CD4-positive, alpha-beta T cell (primary cell): ENCODE data around the gene PXDN. TPM values are rescaled to one million over a fixed set of nuclear protein-coding genes. Genes with fewer than 3 reads are reported as not detected.

ENCODE experiments used
- ATAC-seq: fragments of 200-7000 bp; cut with Tn5 transposase; one replicate; pipeline ENCODE4 v1.10.0; 2022; ENCODE audit warnings: mild to moderate bottlenecking; ENCODE audit not compliant: poor library complexity
- CTCF ChIA-PET: fragments of 350-600 bp; sonication (Branson Sonifier 250); formaldehyde crosslinking; loops from one replicate; lab custom pipeline; 2021; ENCODE audit warnings: antibody characterized with exemption, inconsistent platforms; lab: Charles Lee
- POLR2A ChIA-PET: fragments of 350-600 bp; sonication (Branson Sonifier 250); formaldehyde crosslinking; loops from one replicate; lab custom pipeline; 2021; ENCODE audit warnings: antibody characterized with exemption, inconsistent platforms; lab: Charles Lee
- DNase-seq, 14 experiments: peaks; one replicate each; pipeline ENCODE4 v3.0.0-alpha.2; 2013 to 2020; ENCODE audit warnings: mixed read lengths in 2 of 14
- H3K27ac ChIP-seq, 2 donors: one replicate each; pipeline versions ENCODE4 v1.5.1 to v1.7.0; 2013; ENCODE audit warnings: low read length in 2 of 2, low read depth in 1 of 2, mild to moderate bottlenecking in 1 of 2
- H3K27me3 ChIP-seq, 2 experiments: 1 replicate in 1 of 2; 2 replicates in 1 of 2; pipeline versions ENCODE4 v1.6.1 to v1.7.0; 2013; ENCODE audit warnings: low read length in 2 of 2, control low read depth in 1 of 2, mild to moderate bottlenecking in 1 of 2, moderate library complexity in 1 of 2; ENCODE audit not compliant: insufficient read depth in 2 of 2, control insufficient read depth in 1 of 2
- H3K36me3 ChIP-seq: one replicate; pipeline ENCODE4 v1.6.1; 2013; ENCODE audit warnings: low read length, control low read depth; ENCODE audit not compliant: insufficient read depth
- H3K4me1 ChIP-seq: one replicate; pipeline ENCODE4 v1.6.1; 2013; ENCODE audit warnings: low read length, control low read depth; ENCODE audit not compliant: insufficient read depth
- H3K4me3 ChIP-seq: one replicate; pipeline ENCODE4 v1.5.1; 2013; ENCODE audit warnings: mild to moderate bottlenecking, low read length, moderate library complexity
- H3K9me3 ChIP-seq, 2 experiments: 1 replicate in 1 of 2; 2 replicates in 1 of 2; pipeline versions ENCODE4 v1.6.1 to v1.7.0; 2013; ENCODE audit warnings: low read length in 2 of 2, mild to moderate bottlenecking in 2 of 2, control low read depth in 1 of 2, moderate library complexity in 1 of 2; ENCODE audit not compliant: control insufficient read depth in 1 of 2, insufficient read depth in 1 of 2
- H3K27ac Mint-ChIP-seq: one replicate; pipeline ENCODE4 v1.8.0; 2020; ENCODE audit warnings: mixed read lengths
- H3K27me3 Mint-ChIP-seq: one replicate; pipeline ENCODE4 v1.8.0; 2021; ENCODE audit warnings: mixed read lengths
- H3K36me3 Mint-ChIP-seq: one replicate; pipeline ENCODE4 v1.8.0; 2021; ENCODE audit warnings: low read depth, mixed read lengths
- H3K4me1 Mint-ChIP-seq: one replicate; pipeline ENCODE4 v1.8.0; 2021; ENCODE audit warnings: low read depth, mixed read lengths
- H3K4me3 Mint-ChIP-seq: one replicate; pipeline ENCODE4 v1.8.0; 2020; ENCODE audit warnings: mild to moderate bottlenecking, mixed read lengths
- H3K9me3 Mint-ChIP-seq: one replicate; pipeline ENCODE4 v1.8.0; 2020; ENCODE audit warnings: mixed read lengths
- CTCF ChIP-seq: fragments of 200-600 bp; IDR thresholded peaks from one replicate; pipeline ENCODE4 v1.8.0; 2022; ENCODE audit warnings: antibody characterized with exemption, mild to moderate bottlenecking
- intact Hi-C, 2 experiments: fragments of 100-400 bp; cut with DNase I in 1 of 2; cut with micrococcal nuclease in 1 of 2; formaldehyde crosslinking; loops; one replicate each; pipeline versions ENCODE4 v1.15.1 to v1.9.0; 2023 to 2025; cut with DNase I, micrococcal nuclease
- total RNA-seq, 174 experiments: library from RNA in 2 of 174; stranded (reverse) in 2 of 174; gene quantifications; one replicate each; pipeline ENCODE4 v1.2.3 and lab custom pipeline; 2021 to 2026

The PXDN gene
- total RNA-seq, 2 experiments from 2014 or later, result 0.47 to 0.84 TPM

GRCh38 chr2:1632002-1632348 lies 112.3 kb downstream of the PXDN start:
- DNase-seq, result no peak
- H3K4me1 ChIP-seq, result no peaks in the 10 kb centered on the region
- Mint-ChIP-seq H3K9me3 (no peaks in the 10 kb centered on the region), H3K27me3 (no peaks in the 10 kb centered on the region), H3K4me1 (no peaks in the 10 kb centered on the region), H3K27ac (no peak overlapping the region), H3K4me3 (no peak overlapping the region), H3K36me3 (no peaks in the 10 kb centered on the region)
- H3K4me3 ChIP-seq, result no peak overlapping the region
- H3K36me3 ChIP-seq, result no peaks in the 10 kb centered on the region
- H3K27me3 ChIP-seq, result no peaks in the 10 kb centered on the region
- POLR2A ChIA-PET, result no interaction called here
- no peak for TF ChIP-seq CTCF
- CTCF ChIA-PET, result no interaction called here
- ATAC-seq, result no peak
- peaks cover 0 to 5% of the 10 kb centered on the region in 2 experiments for H3K9me3 ChIP-seq
- H3K27ac ChIP-seq, result no peak overlapping the region
- intact Hi-C loops, result no loop called here

GRCh38 chr2:1631292-1632001 lies 112.9 kb downstream of the PXDN start:
- no peak overlapping the region for H3K27ac Mint-ChIP-seq
- intact Hi-C loops, result no loop called here

GRCh38 chr2:1628893-1629292 lies 115.4 kb downstream of the PXDN start:
- POLR2A ChIA-PET, result no interaction called here
- Mint-ChIP-seq H3K4me1 (no peaks in the 10 kb centered on the region), H3K27ac (no peak overlapping the region)

More at GRCh38 chr2:1631292-1632001, 112.9 kb downstream of the PXDN start:
- Mint-ChIP-seq H3K4me3 (no peak overlapping the region), H3K36me3 (no peaks in the 10 kb centered on the region), H3K27me3 (no peaks in the 10 kb centered on the region), H3K9me3 (no peaks in the 10 kb centered on the region), H3K4me1 (no peaks in the 10 kb centered on the region)
- no peak for TF ChIP-seq CTCF
- Histone ChIP-seq H3K4me3 (no peak overlapping the region), H3K27me3 (no peaks in the 10 kb centered on the region), H3K4me1 (no peaks in the 10 kb centered on the region), H3K36me3 (no peaks in the 10 kb centered on the region), H3K9me3 (peaks cover 0 to 5% of the 10 kb centered on the region in 2 experiments), H3K27ac (no peak overlapping the region)
- POLR2A ChIA-PET, result no interaction called here
- no peak for ATAC-seq
- DNase-seq, result no peak
- CTCF ChIA-PET, result no interaction called here

More at GRCh38 chr2:1628893-1629292, 115.4 kb downstream of the PXDN start:
- intact Hi-C loops, result no loop called here
- TF ChIP-seq CTCF, result no peak
- ATAC-seq (no peak), DNase-seq (no peak)
- Histone ChIP-seq H3K27me3 (peaks cover 0 to 3% of the 10 kb centered on the region in 2 experiments), H3K36me3 (no peaks in the 10 kb centered on the region), H3K4me1 (no peaks in the 10 kb centered on the region), H3K9me3 (peaks cover 0 to 9% of the 10 kb centered on the region in 2 experiments), H3K4me3 (no peak overlapping the region), H3K27ac (no peak overlapping the region)
- Mint-ChIP-seq H3K4me3 (no peak overlapping the region), H3K9me3 (no peaks in the 10 kb centered on the region), H3K27me3 (no peaks in the 10 kb centered on the region), H3K36me3 (no peaks in the 10 kb centered on the region)
- CTCF ChIA-PET, result no interaction called here
